ENCODE data around the gene TRAPPC4.
"Not testable (repeated sequence)": the region's sequence is repeated elsewhere in the genome, so short reads cannot be mapped to it uniquely, and the experiment has no call there.

TRAPPC4 gene

GRCh38 chr11:119039471-119039870 is 20.9 kb downstream of the TRAPPC4 start:
- DNase-seq = not testable (repeated sequence)

GRCh38 chr11:119041821-119042514 is 23.4 kb downstream of the TRAPPC4 start:
- no peak for DNase-seq

- no peak for DNase-seq
Observed at GRCh38 chr11:119042927-119043326, 24.4 kb downstream of the TRAPPC4 start.

- DNase-seq = no peak
Observed at GRCh38 chr11:119044708-119045107, 26.1 kb downstream of the TRAPPC4 start.

GRCh38 chr11:119046489-119046888 is 27.9 kb downstream of the TRAPPC4 start:
- no peak for DNase-seq

- DNase-seq = no peak
Observed at GRCh38 chr11:119047205-119047604, 28.6 kb downstream of the TRAPPC4 start.

GRCh38 chr11:119048644-119049043 is 30.1 kb downstream of the TRAPPC4 start:
- DNase-seq = no peak

- no peak for DNase-seq
Observed at GRCh38 chr11:119049081-119049480, 30.5 kb downstream of the TRAPPC4 start.

- DNase-seq = no peak
Observed at GRCh38 chr11:119051440-119052162, 33.0 kb downstream of the TRAPPC4 start.

- no peak for DNase-seq
Observed at GRCh38 chr11:119052163-119052814, 33.7 kb downstream of the TRAPPC4 start.

- no peak for DNase-seq
Observed at GRCh38 chr11:119054418-119054817, 35.9 kb downstream of the TRAPPC4 start.

GRCh38 chr11:119055901-119056300 is 37.3 kb downstream of the TRAPPC4 start:
- no peak for DNase-seq

- DNase-seq = no peak
Observed at GRCh38 chr11:119056421-119056999, 37.9 kb downstream of the TRAPPC4 start.

- DNase-seq = peak; percentile 85
Observed at GRCh38 chr11:119057000-119057769, 38.6 kb downstream of the TRAPPC4 start, which contains the start of gene HYOU1. TSS of gene HYOU1 (minus strand) at chr11:119057205. CDS start at chr11:119056160, 1,045 bp downstream.

- DNase-seq = not testable (repeated sequence)
Observed at GRCh38 chr11:119059128-119059527, 40.6 kb downstream of the TRAPPC4 start.

- DNase-seq = no peak
Observed at GRCh38 chr11:119061256-119061655, 42.7 kb downstream of the TRAPPC4 start.

- DNase-seq = no peak
Observed at GRCh38 chr11:119062779-119063178, 44.2 kb downstream of the TRAPPC4 start.

- DNase-seq = no peak
Observed at GRCh38 chr11:119065369-119065768, 46.8 kb downstream of the TRAPPC4 start.

GRCh38 chr11:119067371-119068222 is 49.0 kb downstream of the TRAPPC4 start, which contains the start of gene VPS11:
TSS of gene VPS11 (plus strand) at chr11:119067818. CDS start at chr11:119067824, 6 bp downstream.
- DNase-seq = peak; percentile 80
